HepG2 (cell line): ENCODE results near the gene PSMA7. TPM values are rescaled to one million over a fixed set of nuclear protein-coding genes. Genes with fewer than 3 reads are reported as not detected.

ENCODE experiments used
- BCLAF1 ChIP-seq: fragments of 450-650 bp; IDR thresholded peaks from 2 replicates; pipeline ENCODE4 v1.6.1; 2017; ENCODE audit warnings: mild to moderate bottlenecking
- GRHL1 ChIP-seq: sonication (generic); formaldehyde crosslinking; conservative IDR thresholded peaks from 2 replicates; pipeline ENCODE4 v1.8.0; 2022; ENCODE audit warnings: missing genetic modification reagents
- HNF4G ChIP-seq, 2 experiments: sonication (generic) in 1 of 2; formaldehyde crosslinking in 1 of 2; IDR thresholded peaks; 2 replicates each; pipeline versions ENCODE4 v1.4.0 to v1.6.1; 2011 to 2020; ENCODE audit warnings: borderline replicate concordance in 2 of 2, low read depth in 2 of 2, mild to moderate bottlenecking in 2 of 2, low read length in 1 of 2, missing genetic modification reagents in 1 of 2, moderate library complexity in 1 of 2
- KLF11 ChIP-seq: IDR thresholded peaks from 2 replicates; pipeline ENCODE4 v1.6.1; 2016; ENCODE audit warnings: missing compliant biosample characterization
- NFIB ChIP-seq: sonication (generic); formaldehyde crosslinking; IDR thresholded peaks from 2 replicates; pipeline ENCODE4 v1.9.0; 2021; ENCODE audit warnings: missing genetic modification reagents, mild to moderate bottlenecking, borderline replicate concordance
- POGK ChIP-seq: sonication (generic); formaldehyde crosslinking; conservative IDR thresholded peaks from 2 replicates; pipeline ENCODE4 v1.8.0; 2022; ENCODE audit warnings: mild to moderate bottlenecking, moderate library complexity, missing genetic modification reagents
- PTBP1 ChIP-seq: fragments of 200-400 bp; formaldehyde crosslinking; IDR thresholded peaks from 2 replicates; pipeline ENCODE4 v1.6.1; 2018; ENCODE audit warnings: low read length, low read depth; ENCODE audit not compliant: poor library complexity, severe bottlenecking
- RAD21 ChIP-seq: fragments of 450-650 bp; formaldehyde crosslinking; IDR thresholded peaks from 2 replicates; pipeline ENCODE4 v1.5.0; 2020; ENCODE audit warnings: mild to moderate bottlenecking
- SSRP1 ChIP-seq: IDR thresholded peaks from 2 replicates; pipeline ENCODE4 v1.6.1; 2016; ENCODE audit warnings: control low read depth
- TCF7 ChIP-seq: sonication (generic); IDR thresholded peaks from 2 replicates; pipeline ENCODE4 v1.6.1; 2016; ENCODE audit warnings: antibody characterized with exemption, low read depth
- TERF1 ChIP-seq: sonication (generic); formaldehyde crosslinking; IDR thresholded peaks from 2 replicates; pipeline ENCODE4 v1.8.0; 2022; ENCODE audit warnings: mild to moderate bottlenecking, missing genetic modification reagents, moderate library complexity
- THAP11 ChIP-seq: IDR thresholded peaks from 2 replicates; pipeline ENCODE4 v1.6.1; 2016; ENCODE audit warnings: missing biosample characterization, missing genetic modification reagents
- UBTF ChIP-seq: sonication (generic); formaldehyde crosslinking; IDR thresholded peaks from 2 replicates; pipeline ENCODE4 v1.4.0; 2020; ENCODE audit warnings: mild to moderate bottlenecking, missing genetic modification reagents
- ZNF160 ChIP-seq: sonication (generic); formaldehyde crosslinking; IDR thresholded peaks from 2 replicates; pipeline ENCODE4 v1.8.0; 2022; ENCODE audit warnings: mild to moderate bottlenecking, inconsistent platforms, missing genetic modification reagents
- ZNF430 ChIP-seq: sonication (generic); formaldehyde crosslinking; IDR thresholded peaks from 2 replicates; pipeline ENCODE4 v1.9.0; 2021; ENCODE audit warnings: mild to moderate bottlenecking, missing genetic modification reagents
- ZNF614 ChIP-seq: IDR thresholded peaks from 2 replicates; pipeline ENCODE4 v1.6.1; 2018; ENCODE audit warnings: missing biosample characterization, missing genetic modification reagents, inconsistent platforms, borderline replicate concordance
- ZNF678 ChIP-seq: sonication (generic); formaldehyde crosslinking; IDR thresholded peaks from 2 replicates; pipeline ENCODE4 v1.4.0; 2020; ENCODE audit warnings: mild to moderate bottlenecking, missing genetic modification reagents
- polyA plus RNA-seq, 8 experiments: library from polyadenylated mRNA; depleted of rRNA in 3 of 8; stranded (reverse) in 7 of 8; unstranded in 1 of 8; fragments of >200 nt; fragmentation: Illumina TruSeq in 4 of 8; extraction: Trizol in 4 of 8; gene quantifications; 2 replicates each; pipeline versions ENCODE4 v1.2.1 to v1.2.3, GENCODE V29; 2011 to 2016; ENCODE audit warnings: low read depth in 4 of 8, missing spikeins in 1 of 8, mixed read lengths in 1 of 8; ENCODE audit not compliant: insufficient read depth in 1 of 8
- total RNA-seq, 5 experiments: library from RNA; depleted of rRNA; stranded (reverse); fragments of >200 nt; fragmentation: Illumina TruSeq; extraction: Trizol; gene quantifications; 2 replicates each; pipeline ENCODE4 v1.2.3, GENCODE V29; 2016; ENCODE audit warnings: low read depth in 1 of 5

The PSMA7 gene
- total and polyA plus RNA-seq, 2 of the 13 experiments (the other 11 are each of a cell fraction or from before 2014, with no cell fraction given): 531 to 631 TPM

- no peak; the same call in none of the 2 replicates for TF ChIP-seq UBTF (CRISPR knock-in tag)
- TF ChIP-seq NFIB (CRISPR knock-in tag): no peak
- TF ChIP-seq THAP11: no peak; the same call in 1 of the 2 replicates
- TF ChIP-seq BCLAF1: no peak
- TF ChIP-seq GRHL1 (CRISPR knock-in tag): no peak
- TF ChIP-seq ZNF160 (CRISPR knock-in tag): no peak
- no peak for TF ChIP-seq RAD21 (CRISPR knock-in tag)
- TF ChIP-seq TCF7: no peak
- TF ChIP-seq KLF11 (CRISPR knock-in tag): no peak
- TF ChIP-seq ZNF678 (CRISPR knock-in tag): 0 out of 2 replicates have a peak, but pooled peaks have one; percentile 7
- TF ChIP-seq TERF1 (CRISPR knock-in tag): no peak
- TF ChIP-seq ZNF430 (CRISPR knock-in tag): no peak
- TF ChIP-seq PTBP1: peak; percentile 79
- TF ChIP-seq SSRP1: no peak
- TF ChIP-seq POGK (CRISPR knock-in tag): no peak; the same call in 1 of the 2 replicates
- no peak for TF ChIP-seq HNF4G (IDR thresholded peaks at IDR 0.05; ENCODE audit: borderline replicate concordance, low read depth, low read length)
- TF ChIP-seq HNF4G (CRISPR knock-in tag; IDR thresholded peaks at IDR 0.05; ENCODE audit: borderline replicate concordance, low read depth): peak; percentile 46; the same call in 1 of the 2 replicates
- no peak for TF ChIP-seq ZNF614 (CRISPR knock-in tag)
These were observed 728 bp downstream of the PSMA7 start (continued) for GRCh38 chr20:62142252-62143080.
